IPS-18c (cell line): ENCODE results near the gene EXOC3L1.

ENCODE experiments used
- H3K4me3 ChIP-seq: 2 replicates; pipeline ENCODE4 v1.7.0; 2013; ENCODE audit warnings: low read depth, mild to moderate bottlenecking, low read length, moderate library complexity; ENCODE audit not compliant: insufficient read depth
- H3K9me3 ChIP-seq: one replicate; pipeline ENCODE4 v1.6.1; 2013; ENCODE audit warnings: mild to moderate bottlenecking, low read length, moderate library complexity; ENCODE audit not compliant: control insufficient read depth, insufficient read depth

Gene EXOC3L1

DNA sequence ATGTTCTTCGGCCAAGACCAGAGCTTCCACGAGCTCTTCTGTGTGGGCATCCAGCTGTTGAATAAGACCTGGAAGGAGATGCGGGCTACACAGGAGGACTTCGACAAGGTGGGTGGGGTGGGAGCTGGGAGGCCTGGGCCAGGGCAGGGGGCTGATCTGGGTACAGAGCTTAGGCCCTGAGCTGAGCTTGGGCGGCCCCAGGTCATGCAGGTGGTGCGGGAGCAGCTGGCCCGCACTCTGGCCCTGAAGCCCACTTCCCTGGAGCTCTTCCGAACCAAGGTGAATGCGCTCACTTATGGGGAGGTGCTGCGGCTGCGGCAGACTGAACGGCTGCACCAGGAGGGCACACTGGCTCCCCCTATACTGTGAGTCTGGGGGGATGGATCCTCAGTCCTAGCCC lies 12.5 kb upstream of the EXOC3L1 start:
- peaks cover 2% of the 10 kb centered on the region for H3K9me3 ChIP-seq
- no peak overlapping the region for H3K4me3 ChIP-seq

GRCh38 chr16:67201411-67202345 lies 11.7 kb upstream of the EXOC3L1 start:
- peaks cover 2% of the 10 kb centered on the region for H3K9me3 ChIP-seq
- H3K4me3 ChIP-seq, result no peak overlapping the region

GRCh38 chr16:67200491-67200890 lies 10.6 kb upstream of the EXOC3L1 start:
- Histone ChIP-seq H3K4me3 (no peak overlapping the region), H3K9me3 (peaks cover 2% of the 10 kb centered on the region)

DNA sequence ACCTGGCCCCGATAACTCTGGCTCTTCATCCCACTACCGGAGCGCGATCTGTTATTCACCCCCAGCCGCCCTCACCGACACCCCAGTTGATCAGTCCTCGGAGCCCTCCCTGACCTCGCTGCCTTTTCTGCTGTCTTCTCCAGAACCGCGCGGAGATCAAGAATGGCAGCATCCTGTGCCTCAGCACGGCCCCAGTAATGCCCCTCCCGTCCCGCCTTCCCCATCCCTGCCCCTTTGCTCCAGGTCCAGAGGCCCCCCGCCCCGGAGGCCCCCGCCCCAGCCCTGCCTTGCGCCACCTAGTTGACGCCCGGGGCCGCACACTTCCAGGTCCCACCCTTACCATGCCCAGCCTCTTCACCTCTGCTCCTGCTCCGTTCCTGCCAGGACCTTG lies 9.9 kb upstream of the EXOC3L1 start:
- H3K9me3 ChIP-seq, result peaks cover 2% of the 10 kb centered on the region
- H3K4me3 ChIP-seq, result peak overlapping the region; percentile 70

DNA sequence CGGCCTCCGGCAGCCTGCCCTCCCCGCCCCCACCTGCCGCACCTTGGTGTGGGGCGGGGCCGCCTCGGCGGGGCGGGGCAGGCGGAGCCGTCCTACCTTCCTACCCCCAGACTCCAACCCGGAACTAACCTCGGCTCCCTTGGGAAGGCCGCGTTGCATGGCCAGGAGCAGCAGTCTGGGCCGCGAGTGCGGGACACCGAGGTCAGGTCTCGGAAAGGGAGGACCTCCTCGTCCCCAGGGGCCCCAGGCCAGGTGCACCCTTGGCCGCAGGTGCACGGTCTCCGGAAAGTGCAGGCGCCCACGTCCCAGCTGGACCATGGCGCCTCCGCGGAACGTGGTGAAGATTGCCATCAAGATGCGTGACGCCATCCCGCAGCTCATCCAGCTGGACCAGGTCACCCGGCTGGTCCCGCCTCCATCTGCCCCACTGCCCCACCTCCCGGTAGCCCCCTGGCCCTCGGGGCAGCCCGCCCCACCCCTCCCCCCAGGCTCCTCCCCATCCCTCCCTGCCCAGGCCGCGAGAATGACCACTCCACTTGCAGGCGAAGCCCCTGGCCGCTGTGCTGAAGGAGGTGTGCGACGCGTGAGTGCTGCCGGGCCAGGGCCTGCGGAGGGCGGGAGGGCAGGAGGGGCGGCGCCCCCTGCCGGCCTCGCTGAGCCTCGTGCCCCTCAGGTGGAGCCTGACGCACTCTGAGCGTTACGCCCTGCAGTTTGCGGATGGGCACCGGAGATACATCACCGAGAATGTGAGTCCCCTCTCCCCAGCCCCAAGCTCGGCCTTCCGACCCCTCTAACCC lies 9.3 kb upstream of the EXOC3L1 start, which contains the start of gene ELMO3:
TSS of gene ELMO3 (plus strand) at position 121 of the 797 bp plus-strand sequence. CDS start at position 317, 196 bp downstream.
- H3K4me3 ChIP-seq, result peak within 1 kb of the TSS; percentile 72
- peaks cover 2% of the 10 kb centered on the region for H3K9me3 ChIP-seq

DNA sequence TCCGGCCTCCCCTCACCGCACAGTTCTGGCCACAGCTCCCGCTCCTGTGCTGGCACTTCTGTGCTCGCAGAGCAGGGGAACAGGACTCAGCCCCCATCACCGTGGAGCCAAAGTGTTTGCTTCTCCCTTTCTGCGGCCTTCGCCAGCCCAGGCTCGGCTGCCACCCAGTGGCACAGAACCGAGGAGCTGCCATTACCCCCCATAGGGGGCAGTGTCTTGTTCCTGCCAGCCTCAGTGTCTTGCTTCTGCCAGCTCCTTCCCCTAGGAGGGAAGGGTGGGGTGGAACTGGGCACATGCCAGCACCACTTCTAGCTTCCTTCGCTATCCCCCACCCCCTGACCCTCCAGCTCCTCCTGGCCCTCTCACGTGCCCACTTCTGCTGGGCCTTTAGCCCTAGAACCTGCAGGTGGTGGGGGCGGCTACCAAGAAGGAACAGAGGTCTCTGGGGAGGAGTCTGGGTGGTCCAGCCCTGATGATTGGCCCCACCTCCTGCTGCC lies 8.3 kb upstream of the EXOC3L1 start:
- Histone ChIP-seq H3K4me3 (no peak overlapping the region), H3K9me3 (peaks cover 2% of the 10 kb centered on the region)

GRCh38 chr16:67197704-67198103 lies 7.8 kb upstream of the EXOC3L1 start:
- Histone ChIP-seq H3K9me3 (peaks cover 2% of the 10 kb centered on the region), H3K4me3 (no peak overlapping the region)

DNA sequence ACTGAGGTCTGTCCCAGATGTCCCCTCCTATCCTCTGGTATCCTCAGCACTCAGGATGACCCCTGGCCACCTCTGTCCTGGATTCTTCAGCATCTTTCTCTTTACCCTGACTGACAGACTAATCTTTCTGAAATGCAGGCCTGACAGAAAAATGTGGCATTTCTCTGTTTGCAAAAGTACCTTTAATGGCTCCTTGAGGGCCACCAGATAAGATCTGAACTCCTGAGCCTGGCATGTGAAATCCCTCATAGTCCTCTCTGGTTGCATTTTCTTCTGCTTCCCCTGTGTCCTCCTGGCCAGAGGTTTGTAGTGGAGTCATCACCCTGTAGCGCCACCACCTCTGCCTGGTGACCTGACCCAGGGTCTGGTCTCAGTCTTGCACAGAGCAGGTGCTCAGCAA lies 6.9 kb upstream of the EXOC3L1 start:
- peaks cover 2% of the 10 kb centered on the region for H3K9me3 ChIP-seq
- H3K4me3 ChIP-seq, result no peak overlapping the region

- H3K9me3 ChIP-seq, result no peaks in the 10 kb centered on the region
- no peak overlapping the region for H3K4me3 ChIP-seq
Measured at GRCh38 chr16:67195676-67196075, 5.7 kb upstream of the EXOC3L1 start.

- Histone ChIP-seq H3K4me3 (no peak overlapping the region), H3K9me3 (no peaks in the 10 kb centered on the region)
Measured at GRCh38 chr16:67194260-67194659, 4.3 kb upstream of the EXOC3L1 start.

DNA sequence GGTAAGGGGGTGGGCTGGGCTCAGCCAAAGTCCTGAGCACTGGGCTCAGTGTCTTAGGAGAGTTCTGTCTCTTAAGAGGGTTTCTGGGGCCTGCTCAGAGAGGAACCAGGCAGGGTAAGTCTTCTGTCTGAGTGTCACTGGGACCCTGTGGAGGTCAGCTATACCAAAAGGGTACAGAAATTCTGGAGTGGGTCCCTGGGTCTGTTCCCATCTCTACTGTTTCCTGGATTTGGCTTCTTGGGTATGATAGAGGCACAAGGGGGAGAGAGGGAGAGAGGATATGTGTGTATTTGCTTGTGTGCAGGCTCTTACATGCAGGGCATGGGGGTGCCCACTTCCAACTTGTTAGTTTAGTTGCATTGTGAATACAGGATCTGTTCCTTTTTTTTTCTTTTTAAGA lies 3.6 kb upstream of the EXOC3L1 start:
- no peaks in the 10 kb centered on the region for H3K9me3 ChIP-seq
- H3K4me3 ChIP-seq, result no peak overlapping the region; the same call in 1 of the 2 replicates

GRCh38 chr16:67192781-67193361 lies 2.9 kb upstream of the EXOC3L1 start:
- Histone ChIP-seq H3K4me3 (peak overlapping the region; percentile 88), H3K9me3 (no peaks in the 10 kb centered on the region)

DNA sequence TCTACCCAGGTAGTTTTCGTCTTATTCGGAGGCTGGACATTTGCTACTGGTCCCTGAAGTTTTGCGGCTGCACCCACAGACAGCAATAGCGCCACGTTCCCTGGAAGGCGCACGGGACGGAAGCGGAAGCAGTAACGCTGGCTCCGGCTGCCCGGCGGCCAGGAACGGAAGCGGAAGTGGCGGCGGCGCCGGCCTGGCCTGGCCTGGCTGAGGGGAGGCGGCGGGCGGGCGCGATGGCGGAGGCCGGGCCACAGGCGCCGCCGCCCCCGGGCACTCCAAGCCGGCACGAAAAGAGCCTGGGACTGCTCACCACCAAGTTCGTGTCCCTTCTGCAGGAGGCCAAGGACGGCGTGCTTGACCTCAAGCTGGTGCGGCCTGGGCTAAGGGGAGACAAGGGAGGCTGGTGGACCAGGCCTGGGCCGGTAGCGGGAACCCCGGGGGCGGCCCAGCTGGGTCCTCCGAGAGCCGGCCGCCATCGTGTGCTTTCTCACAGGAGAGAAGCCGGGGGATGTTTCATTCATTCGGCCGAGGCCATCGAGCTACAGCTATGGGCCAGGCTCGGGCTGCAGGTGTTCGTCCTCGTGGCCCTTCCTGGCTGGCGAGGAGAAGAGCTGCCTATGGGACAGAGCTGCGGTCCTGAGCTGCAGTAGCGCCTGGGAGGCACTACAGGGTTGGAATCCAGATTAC lies 2.2 kb upstream of the EXOC3L1 start, which contains the start of gene E2F4:
TSS of gene E2F4 (plus strand) at position 161 of the 687 bp plus-strand sequence. CDS start at position 234, 73 bp downstream.
- Histone ChIP-seq H3K4me3 (peak within 1 kb of the TSS; percentile 88), H3K9me3 (no peaks in the 10 kb centered on the region)

GRCh38 chr16:67191411-67191994 lies 1.6 kb upstream of the EXOC3L1 start:
- H3K4me3 ChIP-seq, result peak overlapping the region; percentile 28; the same call in 1 of the 2 replicates
- no peaks in the 10 kb centered on the region for H3K9me3 ChIP-seq

DNA sequence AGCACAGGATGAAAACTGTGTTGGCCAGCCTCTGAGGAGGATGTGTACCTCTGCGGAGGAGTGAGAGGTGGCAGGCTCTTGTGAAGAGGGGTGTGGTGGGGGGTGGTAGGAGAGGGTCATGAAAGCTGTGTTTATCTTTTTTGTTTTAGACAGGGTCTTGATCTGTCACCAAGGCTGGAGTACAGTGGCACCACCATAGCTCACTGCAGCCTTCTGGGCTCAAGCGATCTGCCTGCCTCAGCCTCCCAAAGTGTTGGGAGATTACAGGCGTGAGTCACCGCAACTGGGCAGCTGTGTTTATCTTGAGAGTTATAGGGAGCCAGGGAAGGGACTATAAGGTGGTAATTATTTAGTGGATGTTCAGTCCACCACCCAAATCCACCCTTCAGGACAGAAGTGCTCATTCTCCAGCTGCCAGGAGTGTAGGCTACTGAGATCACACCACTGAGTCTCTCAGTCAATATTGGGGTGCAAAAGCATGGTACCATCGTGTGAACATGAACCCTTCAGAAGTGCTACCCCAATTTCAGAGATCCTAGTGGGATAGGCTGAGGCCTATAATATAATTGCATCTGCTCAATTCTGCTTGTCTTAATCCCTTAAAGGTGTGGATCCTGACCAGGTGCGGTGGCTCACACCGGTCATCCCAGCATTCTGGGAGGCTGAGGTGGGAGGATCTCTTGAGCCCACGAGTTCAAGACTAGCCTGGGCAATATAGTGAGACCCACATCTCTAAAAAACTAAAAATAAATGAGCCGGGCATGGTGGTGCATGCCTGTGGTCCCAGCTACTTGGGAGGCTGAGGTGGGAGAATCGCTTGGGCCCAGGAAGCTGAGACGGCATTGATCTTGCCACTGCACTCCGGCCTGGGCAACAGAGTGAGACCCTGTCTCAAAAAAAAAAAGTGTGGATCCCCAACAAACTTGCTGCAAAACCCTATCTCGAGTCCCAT lies 788 bp upstream of the EXOC3L1 start:
- no peaks in the 10 kb centered on the region for H3K9me3 ChIP-seq

More for the DNA sequence above, 788 bp upstream of the EXOC3L1 start:
- no peak overlapping the region for H3K4me3 ChIP-seq
